GM19043 (cell line): ENCODE results near the gene TRMT6.

Experiments
- ATAC-seq: cut with Tn5 transposase; IDR thresholded peaks from one replicate; pipeline ENCODE4 v1.9.1; 2021; ENCODE audit warnings: low read depth; ENCODE audit not compliant: unreplicated experiment

TRMT6 gene

DNA sequence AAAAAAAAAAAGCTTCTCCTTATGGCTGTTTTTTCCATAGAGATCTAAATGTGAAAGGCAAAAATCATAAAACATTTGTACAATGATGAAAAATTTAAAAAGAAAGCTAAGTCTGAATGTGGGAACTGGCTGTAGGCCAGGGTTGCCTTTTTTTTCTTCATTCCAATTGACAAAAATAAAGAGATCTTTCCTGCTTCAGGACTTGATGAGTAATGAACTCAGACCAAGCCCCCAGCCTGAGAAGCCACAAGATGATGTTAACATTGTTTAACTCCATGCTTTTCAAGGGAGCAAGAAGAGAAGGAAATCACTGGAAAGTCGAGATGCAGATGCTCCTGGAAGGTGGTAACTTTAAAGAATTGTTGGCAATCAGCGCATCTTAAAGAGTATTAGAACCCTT lies 41.4 kb downstream of the TRMT6 start:
- no peak for ATAC-seq

DNA sequence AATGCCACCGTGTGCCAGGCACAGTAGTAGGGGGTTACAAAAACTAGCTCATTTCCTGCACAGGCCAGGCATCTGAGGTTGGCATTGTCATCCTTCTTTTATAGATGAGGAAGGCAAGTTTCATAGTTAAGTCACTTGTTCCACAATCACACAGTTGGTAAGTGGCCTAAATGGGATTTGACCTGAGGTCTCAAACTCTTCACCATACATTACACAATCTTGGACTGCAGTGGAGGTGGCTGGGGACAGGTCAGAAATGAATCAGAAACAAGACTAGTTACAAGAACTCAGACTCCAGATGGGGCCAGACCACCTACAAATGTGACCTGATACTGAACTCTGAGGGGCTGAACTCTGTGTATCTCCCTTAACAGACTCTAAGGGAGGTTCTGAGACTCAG lies 49.4 kb downstream of the TRMT6 start:
- no peak for ATAC-seq

DNA sequence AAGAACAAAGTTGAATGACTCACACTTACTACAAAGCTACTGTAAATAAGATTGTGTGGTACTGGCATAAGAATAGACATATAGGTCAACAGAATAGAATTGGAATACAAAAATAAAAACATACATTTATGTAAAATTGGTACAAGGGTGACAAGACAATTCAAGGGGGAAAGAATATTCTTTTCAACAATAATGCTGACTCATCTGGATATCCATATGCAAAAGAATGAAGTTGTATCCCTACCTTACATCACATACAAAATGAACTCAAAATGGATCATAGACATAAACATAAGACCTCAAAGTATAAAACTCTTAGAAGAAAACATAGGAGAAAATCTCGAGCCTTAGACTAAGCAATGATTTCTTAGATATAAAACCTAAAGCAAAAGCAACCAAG lies 50.9 kb downstream of the TRMT6 start:
- ATAC-seq = no peak

DNA sequence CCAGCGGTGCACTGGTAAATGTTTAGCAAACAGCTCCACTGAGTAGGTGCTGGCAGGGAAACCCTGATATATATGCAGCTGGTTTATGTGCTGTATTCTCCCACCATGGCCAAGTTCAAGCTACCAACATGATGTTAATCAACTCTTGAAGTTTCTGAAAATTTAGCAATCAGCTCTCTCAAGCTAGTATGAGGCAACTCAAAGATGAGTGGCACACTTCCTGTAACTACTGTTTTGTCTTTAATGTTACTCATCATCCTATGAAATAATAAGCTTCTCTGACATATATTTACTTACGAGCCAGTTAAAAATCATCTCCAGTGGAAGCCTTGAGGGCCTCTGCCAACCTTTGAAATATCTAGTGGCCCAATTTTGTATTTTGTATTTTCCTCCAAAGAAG lies 54.7 kb downstream of the TRMT6 start:
- no peak for ATAC-seq

DNA sequence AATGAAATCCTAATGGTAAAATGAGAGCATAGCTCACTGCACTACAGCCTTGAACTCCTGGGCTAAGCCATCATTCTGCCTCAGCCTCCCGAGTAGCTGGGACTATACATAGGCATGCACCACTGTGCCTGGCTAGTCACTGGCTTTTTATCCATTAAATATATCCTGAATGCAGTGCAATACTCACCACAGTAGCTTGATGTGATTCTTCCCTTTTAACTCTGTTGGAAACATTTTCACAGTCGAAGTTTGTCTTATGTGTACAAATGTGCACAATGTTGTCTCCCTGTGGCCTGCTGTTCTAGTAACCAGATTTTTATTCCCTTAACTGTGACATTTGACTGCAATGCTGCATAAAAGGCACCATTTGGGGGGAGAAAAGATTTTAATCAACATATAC lies 56.7 kb downstream of the TRMT6 start:
- ATAC-seq = no peak

DNA sequence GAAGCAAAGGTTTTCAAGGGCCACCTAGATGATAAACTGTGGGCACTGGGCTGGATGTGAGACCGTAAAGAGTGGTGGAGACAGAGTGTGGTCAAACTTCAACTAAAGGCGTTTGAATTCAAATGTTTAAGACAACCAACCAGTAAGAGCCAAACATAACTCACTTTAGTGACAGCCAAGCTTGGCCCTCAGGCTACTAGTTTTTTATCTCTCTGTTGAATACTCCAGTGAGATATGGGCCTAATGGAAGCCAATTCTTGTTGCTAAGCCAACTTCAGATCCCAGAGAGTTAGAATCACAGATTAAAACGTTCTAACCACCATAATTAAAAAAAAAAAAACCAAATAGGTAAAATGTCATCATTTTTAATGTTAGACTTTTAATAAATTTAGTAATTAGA lies 57.3 kb downstream of the TRMT6 start:
- ATAC-seq = no peak

DNA sequence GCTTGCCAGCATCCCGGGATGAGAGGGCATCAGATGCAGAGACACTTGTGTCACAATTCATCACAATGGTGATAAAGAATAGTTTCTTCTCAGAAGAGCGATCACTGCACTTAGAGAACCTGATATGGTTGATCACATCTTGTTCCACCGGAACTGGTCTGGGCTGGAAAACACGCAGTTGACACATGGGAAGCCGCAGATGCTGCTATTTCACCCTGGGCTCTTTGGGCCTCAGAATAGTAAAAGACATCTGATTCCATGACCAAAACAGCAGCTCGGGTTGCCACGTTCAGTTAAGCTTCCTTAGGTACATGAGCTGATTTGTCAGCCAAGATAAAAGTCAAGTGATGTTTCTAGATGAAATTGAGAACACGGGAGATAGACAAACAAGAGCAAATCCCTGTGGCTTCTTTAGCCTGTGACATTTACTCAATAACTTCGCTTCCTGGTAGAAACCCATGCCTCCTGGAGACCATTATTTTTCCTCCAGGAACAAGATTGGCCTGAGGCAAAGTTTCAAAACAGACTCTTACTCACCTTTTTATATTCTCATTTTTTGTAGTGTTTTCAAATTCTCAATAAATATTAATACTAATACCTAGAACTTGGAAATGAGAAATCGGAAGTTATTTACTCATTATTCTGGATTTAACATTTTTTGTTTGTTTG lies 59.4 kb downstream of the TRMT6 start:
- no peak for ATAC-seq

DNA sequence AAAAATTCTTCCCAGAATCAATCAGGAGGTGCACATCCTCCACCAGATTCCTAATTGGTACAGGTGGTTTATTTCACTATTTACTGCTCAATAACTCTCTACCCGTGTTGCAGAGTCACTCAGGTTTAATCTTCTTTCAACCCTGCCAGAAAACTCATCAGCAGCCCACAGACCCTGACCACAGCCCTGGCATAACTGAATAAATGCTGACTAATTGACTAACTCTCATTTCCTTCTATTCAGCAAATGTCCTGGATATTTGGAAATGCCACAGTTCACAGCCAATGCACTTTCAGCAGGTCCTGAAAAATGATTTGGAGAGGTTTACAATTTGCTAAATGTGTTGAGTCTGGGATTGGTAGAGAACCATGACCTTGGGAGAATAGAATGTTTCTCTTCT lies 62.3 kb downstream of the TRMT6 start:
- no peak for ATAC-seq

DNA sequence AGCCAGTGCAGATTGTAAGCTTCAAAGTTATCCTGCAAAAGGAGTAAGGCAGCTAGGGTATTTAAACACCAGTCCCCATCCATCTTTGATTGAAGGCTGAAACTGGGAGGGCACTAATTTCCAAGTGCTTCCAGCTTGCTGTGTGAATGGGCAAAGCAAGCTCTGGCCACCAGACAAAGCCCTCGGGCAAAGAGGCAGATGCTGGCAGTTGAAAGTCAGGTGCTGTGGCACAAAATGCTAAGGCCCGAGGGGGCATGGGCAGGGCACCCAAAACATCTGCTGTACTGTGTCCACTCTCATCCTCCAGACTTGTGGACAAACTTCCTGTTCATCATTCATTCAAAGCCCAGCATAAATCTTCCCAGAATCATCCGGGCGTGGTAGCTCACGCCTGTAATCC lies 62.9 kb downstream of the TRMT6 start:
- ATAC-seq = no peak
